ENCODE data around the gene LTBP4.

DNA sequence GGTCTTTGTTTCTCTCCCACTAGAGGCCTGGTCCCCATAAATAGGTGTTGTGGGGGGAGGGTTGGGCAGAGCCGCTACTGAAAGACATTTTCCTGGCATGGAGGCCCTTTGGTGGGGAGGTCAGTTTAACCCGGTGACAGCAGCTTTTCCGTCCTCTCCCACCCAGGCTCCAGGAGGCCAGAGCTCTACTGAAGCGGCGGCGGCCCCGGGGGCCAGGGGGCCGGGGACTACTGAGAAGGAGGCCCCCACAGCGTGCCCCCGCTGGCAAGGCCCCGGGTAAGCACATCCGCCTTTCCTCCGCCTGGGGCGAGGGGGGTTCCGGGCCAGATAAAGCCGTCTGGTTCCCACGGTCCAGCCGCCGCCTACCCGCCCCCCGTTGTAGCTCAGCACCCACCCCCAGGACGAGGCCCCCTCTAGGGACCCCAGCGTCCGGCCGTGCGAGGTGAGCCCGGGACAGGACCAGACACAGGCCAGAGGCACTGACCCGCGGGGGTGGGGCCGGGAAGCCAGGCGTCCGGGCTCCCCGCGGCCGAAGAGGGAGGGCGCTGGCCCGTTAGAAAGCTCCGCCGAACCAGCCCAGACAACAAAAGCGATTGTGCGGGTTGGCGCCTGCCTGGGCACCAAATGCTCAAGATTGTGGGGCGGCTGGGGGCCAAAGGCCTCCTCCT, 1.1 kb upstream of the LTBP4 start:
- no peak for TF ChIP-seq GABPA (IDR thresholded peaks at IDR 0.05; ENCODE audit: low read depth)
- no peak for TF ChIP-seq POLR2AphosphoS5 (IDR thresholded peaks at IDR 0.05; ENCODE audit: low read depth)
- no peak for TF ChIP-seq REST (IDR thresholded peaks at IDR 0.05; ENCODE audit: insufficient replicate concordance, low read depth)
- TF ChIP-seq, protein P1, sequence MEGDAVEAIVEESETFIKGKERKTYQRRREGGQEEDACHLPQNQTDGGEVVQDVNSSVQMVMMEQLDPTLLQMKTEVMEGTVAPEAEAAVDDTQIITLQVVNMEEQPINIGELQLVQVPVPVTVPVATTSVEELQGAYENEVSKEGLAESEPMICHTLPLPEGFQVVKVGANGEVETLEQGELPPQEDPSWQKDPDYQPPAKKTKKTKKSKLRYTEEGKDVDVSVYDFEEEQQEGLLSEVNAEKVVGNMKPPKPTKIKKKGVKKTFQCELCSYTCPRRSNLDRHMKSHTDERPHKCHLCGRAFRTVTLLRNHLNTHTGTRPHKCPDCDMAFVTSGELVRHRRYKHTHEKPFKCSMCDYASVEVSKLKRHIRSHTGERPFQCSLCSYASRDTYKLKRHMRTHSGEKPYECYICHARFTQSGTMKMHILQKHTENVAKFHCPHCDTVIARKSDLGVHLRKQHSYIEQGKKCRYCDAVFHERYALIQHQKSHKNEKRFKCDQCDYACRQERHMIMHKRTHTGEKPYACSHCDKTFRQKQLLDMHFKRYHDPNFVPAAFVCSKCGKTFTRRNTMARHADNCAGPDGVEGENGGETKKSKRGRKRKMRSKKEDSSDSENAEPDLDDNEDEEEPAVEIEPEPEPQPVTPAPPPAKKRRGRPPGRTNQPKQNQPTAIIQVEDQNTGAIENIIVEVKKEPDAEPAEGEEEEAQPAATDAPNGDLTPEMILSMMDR (IDR thresholded peaks at IDR 0.05; ENCODE audit: insufficient read depth, low read length), result no peak

All from HL-60 (cell line).